GM18858 (cell line): Measurements from ENCODE around the gene GLCCI1.
"Not testable (repeated sequence)": the region's sequence is repeated elsewhere in the genome, so short reads cannot be mapped to it uniquely, and the experiment has no call there.

Source experiments
- ATAC-seq: cut with Tn5 transposase; IDR thresholded peaks from one replicate; pipeline ENCODE4 v1.9.1; 2021; ENCODE audit not compliant: unreplicated experiment

Gene GLCCI1

DNA sequence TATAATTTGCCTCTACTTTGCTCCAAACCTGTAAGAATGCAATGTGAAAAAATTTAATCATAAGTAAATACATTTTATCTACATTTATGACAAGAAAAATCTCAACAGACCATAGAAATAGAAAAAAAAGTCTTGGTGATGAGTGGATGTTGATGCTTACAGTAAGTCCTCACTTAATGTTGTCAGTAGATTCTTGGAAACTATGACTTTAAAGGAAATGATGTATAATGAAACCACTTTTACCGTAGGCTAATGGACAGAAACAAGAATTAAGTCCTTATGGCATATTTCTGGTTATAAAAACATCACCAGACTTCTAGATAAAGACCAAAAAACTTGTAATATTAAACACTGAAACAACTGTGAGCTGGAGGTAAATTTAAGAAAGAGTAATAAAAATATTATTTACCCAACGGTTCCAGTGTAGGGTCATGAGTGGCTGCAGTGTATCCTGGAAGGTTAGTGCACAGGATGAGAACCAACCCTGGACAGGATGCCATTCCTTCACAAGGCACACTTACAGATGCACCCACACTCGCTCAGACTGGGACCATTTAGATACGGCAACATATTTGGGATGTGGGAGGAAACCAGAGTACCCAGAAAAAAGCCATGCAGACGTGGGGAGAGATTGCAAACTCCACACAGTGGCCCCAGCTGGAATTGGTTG is 76.3 kb downstream of the GLCCI1 start:
- no peak for ATAC-seq

DNA sequence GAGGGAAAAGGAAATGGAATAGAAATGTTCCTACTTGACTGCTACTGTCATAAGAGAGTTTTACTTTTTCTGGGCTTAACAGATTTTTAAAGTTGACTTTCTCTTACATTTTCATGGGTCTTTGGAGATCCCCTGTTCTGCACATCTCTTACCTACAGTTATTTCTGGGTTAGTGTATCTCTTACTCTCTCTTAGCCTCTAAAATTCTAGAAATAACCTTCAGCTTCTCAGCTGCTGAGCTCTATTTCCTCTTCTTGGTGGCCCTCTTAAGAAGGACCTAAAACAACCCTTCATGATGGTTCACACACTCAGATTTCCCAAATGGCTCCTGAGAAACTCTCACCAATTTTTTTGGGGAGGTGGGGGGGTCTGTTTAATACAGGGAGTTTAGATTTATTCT is 79.5 kb downstream of the GLCCI1 start:
- not testable (repeated sequence) for ATAC-seq

DNA sequence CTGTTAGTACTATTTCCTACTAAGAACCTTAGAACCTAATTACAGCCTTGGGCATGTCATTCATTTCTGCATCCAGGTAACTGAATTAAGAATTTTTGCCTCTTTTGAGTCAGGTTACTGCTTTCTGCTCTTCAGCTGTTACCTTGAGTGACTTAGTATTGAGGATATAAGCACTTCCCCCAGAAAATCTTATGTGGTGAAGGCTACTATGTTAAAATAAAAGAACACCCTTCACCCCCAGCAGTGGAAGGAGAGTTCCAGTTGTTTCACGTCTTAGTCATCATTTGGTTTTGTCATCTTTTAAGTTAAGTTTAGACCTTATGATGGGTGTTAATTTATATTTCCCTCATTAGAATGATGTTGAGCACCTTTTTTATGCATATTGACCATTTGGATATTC is 82.8 kb downstream of the GLCCI1 start:
- no peak for ATAC-seq

GRCh38 chr7:8051998-8052397 is 83.4 kb downstream of the GLCCI1 start:
- no peak for ATAC-seq

GRCh38 chr7:8052824-8053223 is 84.2 kb downstream of the GLCCI1 start:
- ATAC-seq: no peak

DNA sequence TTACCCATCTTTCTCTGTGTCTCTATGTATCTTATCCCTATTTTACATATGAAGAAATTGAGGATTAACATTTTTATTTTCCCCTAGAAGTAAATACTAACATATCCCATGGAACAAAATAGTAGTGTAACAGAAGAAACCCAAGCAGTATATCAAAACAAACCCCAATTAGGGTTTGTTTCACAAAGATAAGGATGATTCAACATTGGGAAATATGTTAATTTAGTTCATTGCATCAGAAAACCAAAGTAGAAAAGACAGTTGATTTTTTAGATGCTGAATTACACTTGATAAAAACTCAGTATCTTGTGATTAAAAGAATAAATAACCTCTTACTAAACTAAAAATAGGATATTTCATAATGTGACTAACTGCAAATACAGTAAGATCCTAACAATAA is 87.8 kb downstream of the GLCCI1 start:
- ATAC-seq: no peak

DNA sequence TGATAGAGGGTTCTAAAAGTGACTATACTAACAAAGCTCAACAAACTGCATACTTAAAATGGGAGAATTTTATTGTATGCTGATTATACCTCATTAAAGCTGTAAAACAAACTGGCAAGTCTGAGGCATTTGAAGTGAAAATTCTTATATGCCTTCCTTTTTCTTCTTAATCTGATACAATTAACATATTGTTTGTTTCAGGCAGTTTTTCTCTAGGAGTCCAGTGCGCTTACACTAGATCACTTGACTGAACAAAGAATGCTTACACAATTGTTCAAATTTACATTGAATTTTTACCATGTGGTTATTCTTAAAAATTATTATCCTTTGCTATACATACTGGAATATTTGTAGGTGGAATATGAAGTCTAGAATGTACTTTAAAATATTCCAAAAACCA is 89.0 kb downstream of the GLCCI1 start:
- no peak for ATAC-seq

GRCh38 chr7:8058322-8058721 is 89.7 kb downstream of the GLCCI1 start:
- no peak for ATAC-seq

DNA sequence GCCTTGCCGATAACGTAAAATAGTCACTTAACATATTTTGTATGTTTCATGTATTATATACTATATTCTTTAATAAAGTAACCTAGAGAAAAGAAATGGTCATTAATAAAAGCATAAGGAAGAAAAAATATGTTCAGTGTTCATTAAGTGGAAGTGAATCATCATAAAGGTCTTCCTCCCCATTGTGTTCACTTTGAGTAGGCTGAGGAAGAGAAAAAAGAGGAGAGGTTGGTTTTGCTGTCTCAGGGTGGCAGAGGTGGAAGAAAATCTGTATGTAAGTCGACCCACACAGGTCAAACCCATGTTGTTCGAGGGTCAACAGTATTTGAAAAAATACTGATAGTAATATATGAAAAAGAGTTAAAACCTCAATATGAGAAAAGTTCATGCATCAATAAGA is 90.3 kb downstream of the GLCCI1 start:
- no peak for ATAC-seq

GRCh38 chr7:8060241-8060640 is 91.6 kb downstream of the GLCCI1 start:
- ATAC-seq: no peak

- ATAC-seq: not testable (repeated sequence)
Observed at GRCh38 chr7:8063300-8063699, 94.7 kb downstream of the GLCCI1 start.

DNA sequence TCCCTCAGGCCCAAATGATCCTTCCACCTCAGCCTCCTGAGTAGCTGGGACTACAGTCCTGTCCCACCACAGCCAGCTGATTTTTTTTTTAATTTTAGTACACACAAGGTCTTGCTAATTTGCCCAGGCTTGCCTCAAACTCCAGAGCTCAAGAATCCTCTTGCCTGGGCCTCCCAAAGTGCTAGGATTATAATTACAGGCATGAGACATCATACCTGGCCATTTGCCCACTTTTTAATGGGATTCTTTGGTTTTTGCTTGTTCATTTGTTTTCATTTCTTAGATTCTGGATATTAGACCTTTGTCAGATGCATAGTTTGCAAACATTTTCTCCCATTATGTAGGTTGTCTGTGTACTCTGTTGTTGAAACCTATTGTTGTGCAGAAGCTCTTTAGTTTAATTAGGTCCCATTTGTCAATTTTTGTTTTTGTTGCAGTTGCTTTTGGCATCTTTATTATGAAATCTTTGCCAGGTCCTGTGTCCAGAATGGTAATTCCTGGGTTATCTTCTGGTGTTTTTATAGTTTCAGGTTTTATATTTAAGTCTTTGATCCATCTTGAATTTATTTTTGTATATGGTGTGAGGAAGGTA is 95.2 kb downstream of the GLCCI1 start:
- no peak for ATAC-seq

DNA sequence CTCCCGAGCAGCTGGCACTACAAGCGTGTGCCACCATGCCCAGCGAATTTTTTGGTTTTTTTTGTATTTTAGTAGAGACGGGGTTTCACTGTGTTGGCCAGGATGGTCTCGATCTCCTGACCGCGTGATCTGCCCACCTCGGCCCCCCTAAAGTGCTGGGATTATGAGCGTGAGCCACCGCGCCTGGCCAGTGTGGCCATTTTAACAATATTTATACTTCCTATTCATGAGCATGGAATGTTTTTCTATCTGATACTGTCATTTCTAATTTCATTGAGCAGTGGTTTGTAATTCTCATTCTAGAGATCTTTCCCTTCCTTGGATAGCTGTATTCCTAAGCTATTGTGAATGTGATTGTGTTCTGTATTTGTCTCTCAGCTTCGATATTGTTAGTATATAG is 96.2 kb downstream of the GLCCI1 start:
- no peak for ATAC-seq

- ATAC-seq: no peak
Observed at GRCh38 chr7:8065356-8065813, 96.8 kb downstream of the GLCCI1 start.

GRCh38 chr7:8068892-8069686 is 100.5 kb downstream of the GLCCI1 start:
- ATAC-seq: no peak

GRCh38 chr7:8070451-8071180 is 102.0 kb downstream of the GLCCI1 start:
- no peak for ATAC-seq

DNA sequence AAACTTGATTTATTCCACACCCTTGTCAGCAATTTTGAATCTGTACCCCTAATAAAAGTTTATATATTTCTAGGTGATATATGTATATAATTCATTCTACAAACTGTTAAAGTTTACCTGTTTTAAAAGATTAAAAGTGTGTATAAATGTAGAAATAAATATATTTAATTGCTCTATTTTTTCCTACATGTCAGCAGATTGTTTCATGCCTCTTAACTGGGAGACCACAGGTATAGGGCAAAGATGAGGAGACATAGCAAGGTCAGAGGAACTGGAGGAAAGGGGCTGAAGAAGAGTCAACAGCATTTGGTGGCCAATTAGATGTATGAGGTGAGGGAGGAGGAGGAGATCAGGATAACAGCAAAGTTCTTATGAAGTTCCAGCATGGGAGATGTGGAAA is 109.8 kb downstream of the GLCCI1 start:
- no peak for ATAC-seq

- no peak for ATAC-seq
Observed at GRCh38 chr7:8082762-8083161, 114.2 kb downstream of the GLCCI1 start.

DNA sequence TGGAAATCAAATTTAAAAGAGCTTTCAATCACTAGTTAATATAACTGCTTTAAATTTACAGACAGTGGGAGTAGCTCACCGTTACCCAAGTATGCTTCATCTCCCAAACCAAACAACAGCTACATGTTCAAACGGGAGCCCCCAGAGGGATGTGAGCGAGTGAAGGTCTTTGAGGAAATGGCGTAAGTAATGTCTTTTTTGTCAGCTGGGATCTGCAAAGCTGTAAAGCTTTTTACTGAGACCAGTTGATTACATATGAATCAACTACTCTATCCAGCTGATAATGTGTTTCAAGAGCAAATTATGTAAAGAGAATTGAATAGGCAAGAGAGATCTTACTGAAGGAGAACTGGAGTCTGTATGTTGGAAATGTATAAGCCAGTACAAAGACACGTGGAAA is 116.2 kb downstream of the GLCCI1 start:
- ATAC-seq: no peak

DNA sequence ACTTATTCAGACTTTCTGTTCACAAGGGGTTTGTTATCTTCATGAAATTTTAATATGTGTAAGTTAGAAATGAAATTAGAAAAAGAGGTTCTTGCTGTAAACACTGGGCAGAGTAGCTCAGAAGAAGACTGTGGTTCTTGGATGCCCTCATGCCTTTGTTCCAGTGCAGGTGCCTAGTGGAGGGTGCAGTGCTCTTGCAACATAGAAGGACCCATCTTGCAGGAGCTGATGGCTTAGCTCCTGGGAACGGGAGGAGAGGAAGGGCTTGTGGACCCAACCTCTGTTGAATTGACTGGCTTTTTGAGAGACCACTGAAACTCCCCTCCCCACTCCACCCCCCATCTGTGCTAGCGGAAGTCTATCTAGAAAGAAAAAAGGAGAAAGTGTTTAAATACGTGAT is 116.8 kb downstream of the GLCCI1 start:
- ATAC-seq: no peak

DNA sequence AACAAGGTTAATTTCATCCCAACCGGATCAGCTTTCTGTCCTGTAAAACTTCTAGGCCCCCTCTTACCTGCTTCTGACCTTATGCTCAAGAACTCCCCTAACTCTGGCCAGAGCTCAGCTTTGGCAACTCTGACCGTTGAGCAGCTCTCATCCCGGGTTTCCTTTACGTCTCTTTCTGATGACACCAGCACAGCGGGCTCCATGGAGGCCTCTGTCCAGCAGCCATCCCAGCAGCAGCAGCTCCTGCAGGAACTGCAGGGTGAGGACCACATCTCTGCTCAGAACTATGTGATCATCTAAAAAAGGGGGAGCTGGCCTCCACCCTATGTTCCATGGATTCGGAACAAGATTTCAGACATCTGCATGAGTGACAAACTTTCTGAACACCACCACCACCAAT is 117.6 kb downstream of the GLCCI1 start:
- no peak for ATAC-seq
